ENCODE measurements around the gene SAA4. TPM values are rescaled to one million over a fixed set of nuclear protein-coding genes. Genes with fewer than 3 reads are reported as not detected.

SAA4 gene
- total and polyA plus RNA-seq, 10 of the 15 experiments (the other 5 are each of a cell fraction or from before 2014, with no cell fraction given), result not detected

DNA sequence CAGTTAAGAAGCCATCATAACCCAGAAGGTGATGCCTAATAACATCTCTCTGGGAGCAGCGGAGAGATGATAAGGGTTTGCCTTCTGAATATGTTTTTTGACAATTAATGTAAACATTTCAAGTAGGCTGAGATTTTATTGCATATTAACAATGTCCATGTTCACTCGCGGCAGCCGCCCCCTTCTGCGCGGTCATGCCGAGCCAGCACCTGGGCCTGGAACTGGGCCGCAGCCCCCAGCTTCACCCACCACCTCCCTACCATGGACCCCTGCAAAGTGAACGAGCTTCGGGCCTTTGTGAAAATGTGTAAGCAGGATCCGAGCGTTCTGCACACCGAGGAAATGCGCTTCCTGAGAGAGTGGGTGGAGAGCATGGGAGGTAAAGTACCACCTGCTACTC, 25.1 kb upstream of the SAA4 start:
- TF ChIP-seq WRNIP1 (IDR thresholded peaks at IDR 0.05; ENCODE audit: borderline replicate concordance, low read depth, low read length) (no peak), DPF2 (IDR thresholded peaks at IDR 0.05) (no peak), E2F4 (IDR thresholded peaks at IDR 0.05; ENCODE audit: low read depth, low read length) (no peak), CHD4 (IDR thresholded peaks at IDR 0.05) (no peak), BMI1 (IDR thresholded peaks at IDR 0.05; ENCODE audit: borderline replicate concordance) (no peak), HDGF (IDR thresholded peaks at IDR 0.05) (no peak), NFIC (IDR thresholded peaks at IDR 0.05; ENCODE audit: low read depth, low read length) (no peak), SUZ12 (IDR thresholded peaks at IDR 0.05; ENCODE audit: unreplicated experiment) (no peak), BHLHE40 (IDR thresholded peaks at IDR 0.05; ENCODE audit: borderline replicate concordance in 1 of 2, low read depth in 2 of 2, low read length in 1 of 2) (no peak), BRCA1 (IDR thresholded peaks at IDR 0.05; ENCODE audit: low read depth, low read length) (no peak), ZNF207 (IDR thresholded peaks at IDR 0.05; ENCODE audit: borderline replicate concordance) (no peak), RAD21 (IDR thresholded peaks at IDR 0.05; ENCODE audit: insufficient read depth, low read depth, low read length) (no peak), TCF12 (IDR thresholded peaks at IDR 0.05; ENCODE audit: low read depth, low read length) (no peak)
- TF ChIP-seq, protein P1, sequence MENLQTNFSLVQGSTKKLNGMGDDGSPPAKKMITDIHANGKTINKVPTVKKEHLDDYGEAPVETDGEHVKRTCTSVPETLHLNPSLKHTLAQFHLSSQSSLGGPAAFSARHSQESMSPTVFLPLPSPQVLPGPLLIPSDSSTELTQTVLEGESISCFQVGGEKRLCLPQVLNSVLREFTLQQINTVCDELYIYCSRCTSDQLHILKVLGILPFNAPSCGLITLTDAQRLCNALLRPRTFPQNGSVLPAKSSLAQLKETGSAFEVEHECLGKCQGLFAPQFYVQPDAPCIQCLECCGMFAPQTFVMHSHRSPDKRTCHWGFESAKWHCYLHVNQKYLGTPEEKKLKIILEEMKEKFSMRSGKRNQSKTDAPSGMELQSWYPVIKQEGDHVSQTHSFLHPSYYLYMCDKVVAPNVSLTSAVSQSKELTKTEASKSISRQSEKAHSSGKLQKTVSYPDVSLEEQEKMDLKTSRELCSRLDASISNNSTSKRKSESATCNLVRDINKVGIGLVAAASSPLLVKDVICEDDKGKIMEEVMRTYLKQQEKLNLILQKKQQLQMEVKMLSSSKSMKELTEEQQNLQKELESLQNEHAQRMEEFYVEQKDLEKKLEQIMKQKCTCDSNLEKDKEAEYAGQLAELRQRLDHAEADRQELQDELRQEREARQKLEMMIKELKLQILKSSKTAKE (IDR thresholded peaks at IDR 0.05; ENCODE audit: low read depth, poor library complexity, severe bottlenecking), result no peak
- peaks cover 10% of the 10 kb centered on the region for H3K4me1 ChIP-seq (ENCODE audit: control insufficient read depth, insufficient read depth, low read length)
- no peaks in the 10 kb centered on the region for H3K9me3 ChIP-seq (replicated peaks; ENCODE audit: control insufficient read depth, insufficient read depth, low read length)
- H4K20me1 ChIP-seq (ENCODE audit: control insufficient read depth, insufficient read depth), result no peaks in the 10 kb centered on the region
- WGBS (ENCODE audit: insufficient coverage, insufficient replicate concordance, low lambda C conversion rate, missing lambda C conversion rate), result 97% methylated on average over 14 of the region's 14 CpGs
- no peak overlapping the region for H2AFZ ChIP-seq (ENCODE audit: control insufficient read depth, low read depth, low read length)
- no peak overlapping the region for H3K9ac ChIP-seq (ENCODE audit: control insufficient read depth, insufficient read depth, low read length)
- no peaks in the 10 kb centered on the region for H3K27me3 ChIP-seq (replicated peaks in 1 of 2; ENCODE audit: control insufficient read depth in 2 of 2, insufficient read depth in 2 of 2, low read length in 1 of 2)
- SMC1A ChIA-PET (ENCODE audit: uncharacterized antibody, unreplicated experiment), result no interaction called here
- ATAC-seq, result no peak
- H3K4me2 ChIP-seq (ENCODE audit: control insufficient read depth, insufficient read depth), result no peak overlapping the region
- in situ Hi-C loops (cut with MboI), result no loop called here
- no peaks in the 10 kb centered on the region for H3K79me2 ChIP-seq (ENCODE audit: control insufficient read depth, insufficient read depth, low read length)
- intact Hi-C loops (cut with micrococcal nuclease; ENCODE audit: unreplicated experiment), result no loop called here
- no TSS peak for BruUV-seq (replicated peaks)
- no peaks in the 10 kb centered on the region for H3K36me3 ChIP-seq (ENCODE audit: control insufficient read depth in 2 of 2, insufficient read depth in 2 of 2, low read length in 1 of 2)
- FAIRE-seq, result no peak
- no peak overlapping the region for H3K27ac ChIP-seq (ENCODE audit: control insufficient read depth, insufficient read depth)
- RAD21 ChIA-PET (ENCODE audit: unreplicated experiment), result no interaction called here
- CTCF ChIA-PET, result no interaction called here
- POLR2A ChIA-PET, result no interaction called here
- DNase-seq (ENCODE audit: low read depth, low spot score), result no peak
- no peak overlapping the region for H3K4me3 ChIP-seq

Data from GM12878 (cell line).